ENCODE results near the gene C20orf141.

DNA sequence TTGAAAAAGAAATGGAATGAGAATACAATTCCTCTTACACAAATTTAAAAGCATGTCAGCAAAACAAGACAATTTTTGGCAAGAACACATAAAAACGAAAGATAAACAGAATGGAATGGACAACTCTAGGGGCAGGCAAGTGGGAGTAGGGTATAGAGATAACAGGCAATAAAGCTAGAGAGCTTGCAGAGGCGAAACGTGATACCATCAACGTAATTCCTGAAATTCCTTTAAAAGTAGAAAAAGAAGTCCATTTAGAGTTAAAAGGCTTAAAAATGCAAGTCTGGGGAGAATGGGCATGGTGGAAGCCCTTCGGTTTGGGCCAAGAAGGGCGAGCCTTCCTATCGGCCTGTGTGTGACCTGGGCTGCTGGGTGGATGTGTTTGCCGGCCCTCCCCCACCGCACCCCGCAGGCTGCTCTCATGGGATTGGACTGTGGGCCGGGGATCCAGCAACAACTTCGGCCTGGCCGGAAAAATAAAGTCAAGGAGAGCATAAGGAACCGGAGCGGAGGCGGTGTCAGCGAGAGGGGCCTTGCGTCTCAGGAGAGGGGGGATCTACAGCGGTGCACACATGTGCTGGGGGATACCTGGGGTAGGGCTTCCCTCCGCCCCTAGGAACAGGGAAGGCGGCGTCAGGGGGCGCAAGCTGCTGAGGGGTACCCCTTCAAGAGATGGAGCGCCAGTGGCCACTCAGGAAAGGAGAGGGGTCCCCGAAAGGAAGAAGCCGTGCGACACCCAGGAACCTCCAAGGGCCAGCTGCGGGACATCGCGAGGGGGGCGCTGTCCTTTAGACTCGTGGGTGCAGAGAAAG, 5.5 kb downstream of the C20orf141 start:
- TF ChIP-seq TAF1 (IDR thresholded peaks at IDR 0.05; ENCODE audit: borderline replicate concordance, low read depth, low read length) (no peak), POLR2AphosphoS5 (IDR thresholded peaks at IDR 0.05; ENCODE audit: low read depth, low read length) (no peak), POLR2A (IDR thresholded peaks at IDR 0.05; ENCODE audit: low read depth, low read length) (no peak)

Data from GM12892 (cell line).